HuH-7.5 (cell line): ENCODE measurements around the gene PPARGC1A.

Source experiments
- DNase-seq: peaks from one replicate; pipeline ENCODE4 v3.0.0; 2011; ENCODE audit warnings: low spot score

The PPARGC1A gene

DNA sequence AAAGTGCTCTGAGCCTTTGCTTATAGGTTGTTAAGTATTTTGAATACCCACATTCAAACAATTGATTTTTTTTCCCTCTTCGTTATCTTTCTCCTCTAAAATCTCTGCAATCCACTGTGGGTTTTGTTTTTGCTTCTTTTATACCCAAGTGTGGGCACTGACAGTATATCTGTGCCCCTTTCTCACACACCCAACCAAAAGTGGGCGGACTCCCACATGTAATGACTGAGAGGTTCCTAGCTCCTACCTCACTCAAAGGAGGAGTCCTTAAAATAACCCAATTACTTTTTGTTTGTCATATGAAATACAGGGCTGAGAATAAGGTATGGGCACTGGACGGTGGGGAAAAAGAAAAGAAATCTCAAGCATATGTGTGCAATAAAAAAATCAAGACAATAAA lies 51.7 kb downstream of the PPARGC1A start:
- DNase-seq = no peak

DNA sequence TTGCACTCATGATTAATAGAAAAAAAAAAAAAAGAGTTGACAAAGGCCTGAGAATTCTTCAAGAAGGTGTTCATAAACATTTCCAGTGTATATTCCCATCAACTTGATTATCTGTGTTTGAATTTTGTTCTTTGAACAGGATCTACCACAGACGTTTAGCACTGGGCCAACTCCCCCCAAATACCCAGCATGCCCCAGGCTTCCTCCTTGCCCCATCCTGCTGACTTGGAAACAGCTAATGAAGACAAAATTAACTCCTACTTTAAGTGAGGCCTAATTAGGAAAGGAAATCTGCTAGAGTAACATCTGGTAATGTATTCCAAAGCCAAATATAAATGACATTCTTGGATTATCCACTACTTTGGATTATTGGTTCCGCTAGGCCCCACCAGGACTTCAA lies 52.5 kb downstream of the PPARGC1A start:
- no peak for DNase-seq

DNA sequence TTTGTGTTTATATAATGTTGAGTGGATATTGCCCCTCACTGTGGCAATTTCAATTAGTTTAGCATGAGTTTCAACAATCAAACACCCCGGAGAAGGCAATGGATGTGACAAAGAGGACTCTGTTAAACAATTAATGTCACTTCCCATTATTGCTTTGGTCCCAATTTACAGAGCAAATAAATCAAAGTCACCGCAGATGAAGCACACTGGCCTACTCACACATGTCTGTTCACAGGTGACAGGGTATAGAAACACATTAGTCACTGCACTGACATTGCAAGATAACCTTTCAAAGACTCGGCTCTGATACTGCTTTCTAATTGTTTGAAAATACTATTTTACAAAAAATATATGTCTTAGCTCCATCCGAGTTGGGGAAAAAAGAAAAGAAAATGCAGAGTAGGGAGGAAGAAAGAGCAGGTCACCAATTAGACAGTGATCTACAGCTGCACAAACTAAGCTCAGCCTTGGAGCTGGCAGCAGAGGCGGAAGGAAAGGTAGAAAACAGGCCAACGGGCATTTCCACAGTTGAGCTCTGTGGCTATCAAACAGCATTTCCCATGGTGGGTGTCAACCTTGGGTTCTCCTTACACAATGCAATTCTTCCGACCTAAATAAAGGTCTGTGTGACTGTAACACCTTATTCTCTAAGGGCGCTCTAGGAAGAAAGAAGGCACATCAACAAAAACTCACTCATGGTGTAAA lies 53.9 kb downstream of the PPARGC1A start:
- no peak for DNase-seq

DNA sequence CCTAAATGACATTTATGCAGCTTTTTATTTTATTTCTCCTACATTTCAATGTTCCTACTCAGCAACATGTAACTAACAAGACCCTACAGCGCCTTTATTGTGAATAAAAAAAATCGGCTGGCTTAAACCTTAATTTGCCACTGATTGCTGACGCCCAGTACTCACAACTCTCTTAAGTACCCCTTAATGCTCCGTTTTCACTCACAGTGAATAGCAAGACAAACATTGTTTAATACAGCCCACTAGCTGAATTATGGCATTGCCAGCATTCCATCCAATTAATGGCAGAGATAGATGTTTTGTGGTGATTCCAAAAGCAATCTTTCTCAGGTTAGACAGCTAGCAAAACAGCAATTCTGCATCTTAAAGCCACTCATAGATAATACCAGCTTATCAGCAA lies 61.1 kb downstream of the PPARGC1A start:
- DNase-seq = no peak

- no peak for DNase-seq
These were observed 61.7 kb downstream of the PPARGC1A start for GRCh38 chr4:23828020-23828715.

DNA sequence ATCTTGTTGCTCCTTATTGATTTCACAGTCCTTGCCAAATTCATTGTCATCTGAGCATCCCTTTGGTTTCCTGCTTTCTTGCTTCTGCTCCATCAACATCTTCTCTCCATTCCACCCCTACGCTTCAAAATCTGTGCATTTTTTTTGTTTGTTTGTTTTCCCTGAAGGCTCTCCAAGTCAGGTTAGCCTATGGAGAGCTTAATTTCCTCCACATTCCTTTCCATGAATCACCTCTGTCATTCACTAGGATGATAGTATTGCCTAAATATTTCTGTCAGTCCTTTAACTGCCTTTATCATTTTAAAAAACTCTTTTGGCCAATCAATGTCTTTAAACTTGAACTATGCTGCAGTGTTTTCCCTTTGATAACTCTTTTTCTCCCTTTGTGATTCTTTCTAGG lies 67.7 kb downstream of the PPARGC1A start:
- no peak for DNase-seq

- no peak for DNase-seq
These were observed 70.8 kb downstream of the PPARGC1A start for GRCh38 chr4:23819041-23819511.

DNA sequence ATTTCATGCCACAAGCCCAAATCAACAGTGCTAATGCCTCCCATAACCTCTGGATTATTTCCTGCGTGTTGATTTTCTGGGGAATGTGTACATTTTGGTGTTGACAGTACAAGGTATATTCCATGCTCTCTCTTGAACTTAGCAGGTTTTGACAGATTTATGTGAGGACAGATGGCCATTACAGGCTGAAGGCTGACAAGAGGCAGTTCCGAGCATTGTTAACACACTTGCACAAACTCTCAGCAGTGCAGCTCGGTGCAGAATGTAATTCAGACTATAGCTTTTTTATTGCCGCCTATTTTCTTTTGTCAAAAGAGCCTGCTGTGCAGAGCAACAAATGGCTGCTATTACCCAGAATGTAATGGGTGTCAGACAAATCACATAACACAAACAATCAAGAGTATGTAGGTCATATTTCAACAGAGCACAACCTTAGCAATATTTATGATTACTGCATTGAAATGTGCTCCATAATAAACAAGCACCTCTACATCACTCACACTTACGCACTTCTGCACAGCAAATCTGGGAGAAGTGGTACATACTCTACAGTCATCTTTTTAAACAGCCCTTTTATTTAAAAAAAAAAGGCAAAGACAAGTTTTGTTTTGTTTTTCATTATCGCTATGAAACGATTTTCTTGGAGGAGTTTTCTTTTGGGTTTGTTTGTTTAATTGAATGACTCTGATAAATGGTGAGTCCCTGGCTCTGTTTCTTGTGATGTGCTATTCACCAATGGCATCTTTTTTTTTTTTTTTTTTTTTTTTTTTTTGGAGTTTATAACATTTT lies 71.6 kb downstream of the PPARGC1A start:
- DNase-seq = no peak

- DNase-seq = no peak
These were observed 74.7 kb downstream of the PPARGC1A start for GRCh38 chr4:23814996-23815660.

GRCh38 chr4:23814587-23814986 lies 75.3 kb downstream of the PPARGC1A start:
- no peak for DNase-seq

DNA sequence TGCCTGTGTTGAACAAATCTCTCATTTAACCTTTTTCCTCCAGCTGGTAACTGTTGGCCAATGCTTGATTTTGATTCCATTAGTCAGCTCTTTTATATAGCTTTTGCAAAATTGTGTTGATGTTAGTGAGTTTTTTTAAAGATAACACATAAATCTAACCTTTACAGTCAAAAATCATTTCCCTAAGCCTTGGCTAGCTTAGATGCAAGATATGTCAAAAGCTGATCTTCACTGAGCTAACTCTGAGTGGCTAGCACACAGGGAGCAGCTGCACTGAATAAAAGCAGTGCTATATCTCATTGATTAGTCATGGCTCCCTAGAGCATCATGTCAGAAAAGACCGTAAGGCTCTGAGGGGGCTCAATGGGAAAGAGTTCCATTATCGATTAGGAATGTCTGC lies 78.7 kb downstream of the PPARGC1A start:
- no peak for DNase-seq

- no peak for DNase-seq
These were observed 84.4 kb downstream of the PPARGC1A start for GRCh38 chr4:23805450-23805851.

DNA sequence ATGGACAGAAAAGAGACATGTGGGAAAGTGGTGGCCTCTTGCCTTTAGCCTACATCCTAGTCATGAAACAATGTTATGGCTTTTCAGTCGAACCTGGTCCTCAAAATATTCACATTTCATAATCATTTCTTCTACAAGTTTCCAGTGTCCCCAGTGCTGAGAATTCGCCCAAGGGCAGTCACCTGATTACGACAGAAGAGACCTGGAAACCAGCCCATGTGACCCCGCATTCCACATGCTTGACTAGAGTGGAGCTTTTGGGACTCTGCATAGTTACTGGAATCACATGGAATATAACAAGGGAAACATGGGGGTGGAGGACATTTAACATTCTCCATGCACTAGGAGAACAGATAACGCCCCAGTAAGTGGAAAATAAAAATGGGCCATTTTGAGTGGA lies 100.1 kb downstream of the PPARGC1A start:
- peak; percentile 36 for DNase-seq

DNA sequence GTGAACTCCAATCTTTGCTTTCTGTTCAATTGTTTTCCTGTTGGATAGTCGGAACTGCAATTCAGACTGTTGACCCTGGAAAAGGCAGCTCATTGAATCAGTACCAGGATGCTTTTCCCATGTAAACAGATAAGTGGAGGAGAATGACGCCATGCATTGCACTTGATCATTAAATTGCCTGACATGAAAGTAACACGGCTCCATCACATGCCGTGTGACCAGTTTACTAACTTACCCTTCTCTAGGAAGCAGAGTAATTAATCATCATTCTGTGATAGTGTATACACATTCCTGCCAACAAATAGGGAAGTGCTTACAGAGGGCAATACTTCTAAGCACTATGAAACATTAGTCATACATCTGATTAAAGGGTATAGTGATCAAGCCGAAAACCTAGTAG lies 101.4 kb downstream of the PPARGC1A start:
- no peak for DNase-seq

DNA sequence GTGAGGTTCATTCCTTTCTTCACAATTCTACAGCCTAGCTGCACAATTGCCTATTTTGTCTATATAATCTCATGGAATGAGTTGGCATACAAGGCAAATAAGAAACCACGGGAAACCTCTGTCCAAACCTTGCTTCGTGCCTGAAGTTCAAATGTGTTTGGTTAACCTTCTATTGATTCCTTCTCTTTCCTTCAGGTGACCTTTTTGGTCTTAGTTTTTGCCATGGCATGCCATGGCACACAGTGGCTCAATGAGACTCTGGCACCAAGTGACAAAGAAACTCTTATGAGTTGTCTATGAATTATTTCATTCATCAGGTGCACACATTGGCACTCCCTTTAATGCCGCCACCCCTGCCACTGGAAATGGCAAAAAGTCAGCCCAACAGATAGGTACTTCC lies 101.8 kb downstream of the PPARGC1A start:
- DNase-seq = no peak

DNA sequence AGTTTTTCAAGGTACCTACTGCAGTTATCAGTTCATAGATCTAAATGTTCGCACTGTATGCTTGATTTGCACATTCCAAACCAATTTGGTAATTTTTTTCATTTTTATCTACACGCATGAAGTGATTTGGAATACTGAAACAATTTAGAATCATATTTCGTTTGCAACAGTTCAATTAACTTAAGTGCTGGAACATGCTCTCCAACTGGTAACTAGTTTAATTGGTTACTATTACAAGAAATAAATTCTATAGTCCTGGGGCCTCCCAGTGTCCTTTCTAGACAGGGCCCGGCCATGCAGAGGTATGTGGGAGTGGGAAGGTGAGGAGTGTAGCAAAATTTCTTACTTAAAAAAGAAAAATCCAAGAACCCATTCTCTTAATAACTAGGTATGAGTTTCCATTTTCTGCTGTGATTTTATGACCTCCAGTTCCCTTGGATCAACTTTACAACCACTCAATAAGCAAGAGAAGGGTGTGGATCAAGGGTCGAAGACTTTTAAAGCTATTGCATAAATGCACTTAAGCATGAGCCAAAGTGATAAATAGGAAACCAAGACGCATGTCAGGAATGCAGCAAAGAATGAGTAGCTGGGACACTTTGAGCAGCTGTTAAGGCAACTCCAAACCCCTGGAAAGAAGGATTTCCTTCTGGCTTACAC lies 106.9 kb downstream of the PPARGC1A start:
- DNase-seq = no peak

- DNase-seq = no peak
These were observed 110.0 kb downstream of the PPARGC1A start for GRCh38 chr4:23779839-23780238.

- no peak for DNase-seq
These were observed 110.4 kb downstream of the PPARGC1A start for GRCh38 chr4:23779422-23779821.

DNA sequence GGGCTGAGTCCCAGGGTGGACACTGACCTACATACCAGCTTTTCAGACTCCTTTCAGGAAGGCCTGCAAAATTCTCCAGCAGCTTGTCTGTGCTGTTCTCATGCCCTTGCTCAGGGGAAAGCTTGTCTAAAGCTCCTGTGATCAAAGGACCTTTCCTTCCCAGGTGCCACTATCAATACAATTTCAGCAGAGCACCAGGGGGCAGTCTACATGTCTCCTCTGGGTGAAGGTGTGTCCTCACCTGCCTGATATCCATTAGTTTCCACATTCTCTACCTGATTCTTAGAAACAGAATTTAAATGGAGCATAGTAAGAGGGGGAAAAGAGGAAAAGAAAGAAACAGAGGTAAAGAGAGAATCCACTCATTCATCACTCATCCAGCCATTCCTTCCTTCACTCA lies 114.2 kb downstream of the PPARGC1A start:
- peak; percentile 16 for DNase-seq

DNA sequence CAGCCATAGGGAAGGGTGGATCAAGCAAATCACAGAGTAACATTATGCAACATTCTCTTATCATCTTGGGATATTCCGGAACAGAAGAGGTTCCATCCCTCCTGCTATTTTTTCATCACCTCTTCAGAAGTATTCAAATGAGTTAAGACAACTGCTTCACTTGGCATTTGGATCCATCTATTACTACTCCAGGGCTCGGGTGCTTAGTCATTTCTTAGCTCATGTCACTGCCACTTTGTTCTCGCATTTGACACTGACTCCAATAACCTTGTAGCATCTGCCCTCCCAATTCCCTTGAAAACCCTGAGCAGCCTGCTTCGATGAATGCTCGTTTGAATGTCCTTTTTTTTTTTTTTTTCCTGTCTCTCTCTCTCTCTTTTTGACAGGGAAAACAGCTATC lies 114.9 kb downstream of the PPARGC1A start:
- DNase-seq = no peak

GRCh38 chr4:23773884-23774636 lies 115.8 kb downstream of the PPARGC1A start:
- no peak for DNase-seq
